HepG2 (cell line): ENCODE data around the gene TTLL4. TPM values are rescaled to one million over a fixed set of nuclear protein-coding genes. Genes with fewer than 3 reads are reported as not detected.

ENCODE experiments used
- ASH2L ChIP-seq: fragments of 300-600, 200-600 bp; sonication (generic); IDR thresholded peaks from 2 replicates; pipeline ENCODE4 v1.7.0; 2017; ENCODE audit warnings: low read depth, mild to moderate bottlenecking, moderate library complexity, mixed read lengths, low read length; ENCODE audit not compliant: insufficient read length
- DRAP1 ChIP-seq: IDR thresholded peaks from 2 replicates; pipeline ENCODE4 v1.6.1; 2016; ENCODE audit warnings: missing genetic modification reagents, missing compliant biosample characterization
- EP300 ChIP-seq, 3 experiments: sonication (generic) in 1 of 3; formaldehyde crosslinking in 1 of 3; IDR thresholded peaks; 2 replicates each; pipeline versions ENCODE4 v1.5.1 to v1.6.1; 2011 to 2020; ENCODE audit warnings: low read depth in 2 of 3, low read length in 2 of 3, borderline replicate concordance in 1 of 3, improper control_type of control experiment in 1 of 3, mild to moderate bottlenecking in 1 of 3, missing genetic modification reagents in 1 of 3, moderate library complexity in 1 of 3
- ESRRA ChIP-seq: sonication (generic); formaldehyde crosslinking; IDR thresholded peaks from 2 replicates; pipeline ENCODE4 v1.5.1; 2020; ENCODE audit warnings: mild to moderate bottlenecking, low read depth, missing genetic modification reagents
- KAT8 ChIP-seq: IDR thresholded peaks from 2 replicates; pipeline ENCODE4 v1.6.1; 2016; ENCODE audit warnings: missing genetic modification reagents, missing compliant biosample characterization
- MXD3 ChIP-seq: IDR thresholded peaks from 2 replicates; pipeline ENCODE4 v1.6.1; 2016; ENCODE audit warnings: mild to moderate bottlenecking, missing biosample characterization, missing genetic modification reagents
- MXI1 ChIP-seq: IDR thresholded peaks from 3 replicates; pipeline ENCODE4 v1.6.1; 2012; ENCODE audit warnings: low read depth, low read length, inconsistent platforms, borderline replicate concordance
- NFRKB ChIP-seq: fragments of 450-650 bp; IDR thresholded peaks from 2 replicates; pipeline ENCODE4 v1.6.1; 2017
- SOX13 ChIP-seq, 3 experiments: fragments of 450-650 bp in 1 of 3; sonication (generic) in 1 of 3; formaldehyde crosslinking in 1 of 3; IDR thresholded peaks in 2 of 3; conservative IDR thresholded peaks in 1 of 3; 2 replicates each; pipeline versions ENCODE4 v1.5.0 to v1.6.1; 2016 to 2020; ENCODE audit warnings: antibody characterized with exemption in 1 of 3, mild to moderate bottlenecking in 1 of 3, missing compliant biosample characterization in 1 of 3, missing genetic modification reagents in 1 of 3, moderate library complexity in 1 of 3
- STAT5B ChIP-seq: sonication (generic); formaldehyde crosslinking; IDR thresholded peaks from 2 replicates; pipeline ENCODE4 v1.4.0; 2020; ENCODE audit warnings: missing genetic modification reagents
- TAF1 ChIP-seq: sonication (generic); formaldehyde crosslinking; IDR thresholded peaks from 2 replicates; pipeline ENCODE4 v1.4.0; 2020; ENCODE audit warnings: missing genetic modification reagents
- U2AF1 ChIP-seq: fragments of 200-400 bp; formaldehyde crosslinking; optimal IDR thresholded peaks from 2 replicates; pipeline ENCODE3; 2017; ENCODE audit warnings: mild to moderate bottlenecking, low read depth, low read length
- YY1 ChIP-seq: IDR thresholded peaks from 2 replicates; pipeline ENCODE4 v1.6.1; 2011; ENCODE audit warnings: low read length, low read depth, moderate library complexity, mild to moderate bottlenecking; ENCODE audit not compliant: insufficient read depth, insufficient replicate concordance
- ZNF740 ChIP-seq: sonication (generic); formaldehyde crosslinking; IDR thresholded peaks from 2 replicates; pipeline ENCODE4 v1.4.0; 2020; ENCODE audit warnings: missing genetic modification reagents
- ZNF766 ChIP-seq: sonication (generic); formaldehyde crosslinking; IDR thresholded peaks from 2 replicates; pipeline ENCODE4 v1.5.0; 2020; ENCODE audit warnings: missing genetic modification reagents, borderline replicate concordance
- ZNF775 ChIP-seq: sonication (generic); formaldehyde crosslinking; IDR thresholded peaks from 2 replicates; pipeline ENCODE4 v1.4.0; 2020; ENCODE audit warnings: missing genetic modification reagents, mild to moderate bottlenecking, moderate library complexity, borderline replicate concordance
- ZNF792 ChIP-seq: IDR thresholded peaks from 2 replicates; pipeline ENCODE4 v1.6.1; 2016
- ZSCAN20 ChIP-seq: sonication (generic); formaldehyde crosslinking; IDR thresholded peaks from 2 replicates; pipeline ENCODE4 v1.4.0; 2020; ENCODE audit warnings: missing genetic modification reagents, mild to moderate bottlenecking, borderline replicate concordance
- polyA plus RNA-seq, 8 experiments: library from polyadenylated mRNA; depleted of rRNA in 3 of 8; stranded (reverse) in 7 of 8; unstranded in 1 of 8; fragments of >200 nt; fragmentation: Illumina TruSeq in 4 of 8; extraction: Trizol in 4 of 8; gene quantifications; 2 replicates each; pipeline versions ENCODE4 v1.2.1 to v1.2.3, GENCODE V29; 2011 to 2016; ENCODE audit warnings: low read depth in 4 of 8, missing spikeins in 1 of 8, mixed read lengths in 1 of 8; ENCODE audit not compliant: insufficient read depth in 1 of 8
- total RNA-seq, 5 experiments: library from RNA; depleted of rRNA; stranded (reverse); fragments of >200 nt; fragmentation: Illumina TruSeq; extraction: Trizol; gene quantifications; 2 replicates each; pipeline ENCODE4 v1.2.3, GENCODE V29; 2016; ENCODE audit warnings: low read depth in 1 of 5
- TF ChIP-seq, protein P1 (sequence below): sonication (generic); formaldehyde crosslinking; IDR thresholded peaks from 2 replicates; pipeline ENCODE4 v1.4.0; 2020; ENCODE audit warnings: missing genetic modification reagents
- TF ChIP-seq, protein P2 (sequence below): sonication (generic); formaldehyde crosslinking; IDR thresholded peaks from 2 replicates; pipeline ENCODE4 v1.5.1; 2020; ENCODE audit warnings: missing genetic modification reagents, mild to moderate bottlenecking, borderline replicate concordance
- TF ChIP-seq, protein P3 (sequence below): sonication (generic); formaldehyde crosslinking; IDR thresholded peaks from 2 replicates; pipeline ENCODE4 v1.5.0; 2020; ENCODE audit warnings: mild to moderate bottlenecking, missing genetic modification reagents, borderline replicate concordance

TTLL4 gene
- total and polyA plus RNA-seq, 2 of the 13 experiments (the other 11 are each of a cell fraction or from before 2014, with no cell fraction given) = 77.5 to 84.6 TPM

- TF ChIP-seq MXD3 (CRISPR knock-in tag) (no peak), SOX13 (IDR thresholded peaks at IDR 0.05) (peak; percentile 88), SOX13 (CRISPR knock-in tag; conservative IDR thresholded peaks at IDR 0.05 in 1 of 2, IDR thresholded peaks at IDR 0.05 in 1 of 2) (peak in 1 of 2 experiments; percentile 96; a peak in 2 of 4 replicates), ZNF792 (peak; percentile 53), ZNF766 (CRISPR knock-in tag) (no peak), ZNF775 (CRISPR knock-in tag) (no peak), ASH2L (peak; percentile 84), U2AF1 (peak; percentile 60), MXI1 (peak; percentile 66; the same call in 1 of the 3 replicates), NFRKB (no peak), ZSCAN20 (CRISPR knock-in tag) (no peak), YY1 (peak; percentile 28), TAF1 (CRISPR knock-in tag) (no peak), DRAP1 (CRISPR knock-in tag) (0 out of 2 replicates have a peak, but pooled peaks have one; percentile 25), STAT5B (no peak), KAT8 (CRISPR knock-in tag) (peak; percentile 51; the same call in 1 of the 2 replicates), ZNF740 (CRISPR knock-in tag) (0 out of 2 replicates have a peak, but pooled peaks have one; percentile 14), EP300 (IDR thresholded peaks at IDR 0.05; ENCODE audit: low read depth in 2 of 2, low read length in 2 of 2) (peak; percentile 25 to 82; a peak in 3 of 4 replicates), EP300 (CRISPR knock-in tag; IDR thresholded peaks at IDR 0.05; ENCODE audit: borderline replicate concordance) (peak; percentile 60; the same call in 1 of the 2 replicates), ESRRA (no peak)
- TF ChIP-seq, protein P1, sequence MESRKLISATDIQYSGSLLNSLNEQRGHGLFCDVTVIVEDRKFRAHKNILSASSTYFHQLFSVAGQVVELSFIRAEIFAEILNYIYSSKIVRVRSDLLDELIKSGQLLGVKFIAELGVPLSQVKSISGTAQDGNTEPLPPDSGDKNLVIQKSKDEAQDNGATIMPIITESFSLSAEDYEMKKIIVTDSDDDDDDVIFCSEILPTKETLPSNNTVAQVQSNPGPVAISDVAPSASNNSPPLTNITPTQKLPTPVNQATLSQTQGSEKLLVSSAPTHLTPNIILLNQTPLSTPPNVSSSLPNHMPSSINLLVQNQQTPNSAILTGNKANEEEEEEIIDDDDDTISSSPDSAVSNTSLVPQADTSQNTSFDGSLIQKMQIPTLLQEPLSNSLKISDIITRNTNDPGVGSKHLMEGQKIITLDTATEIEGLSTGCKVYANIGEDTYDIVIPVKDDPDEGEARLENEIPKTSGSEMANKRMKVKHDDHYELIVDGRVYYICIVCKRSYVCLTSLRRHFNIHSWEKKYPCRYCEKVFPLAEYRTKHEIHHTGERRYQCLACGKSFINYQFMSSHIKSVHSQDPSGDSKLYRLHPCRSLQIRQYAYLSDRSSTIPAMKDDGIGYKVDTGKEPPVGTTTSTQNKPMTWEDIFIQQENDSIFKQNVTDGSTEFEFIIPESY (CRISPR knock-in tag) = peak; percentile 25; the same call in 1 of the 2 replicates
- TF ChIP-seq, protein P2, sequence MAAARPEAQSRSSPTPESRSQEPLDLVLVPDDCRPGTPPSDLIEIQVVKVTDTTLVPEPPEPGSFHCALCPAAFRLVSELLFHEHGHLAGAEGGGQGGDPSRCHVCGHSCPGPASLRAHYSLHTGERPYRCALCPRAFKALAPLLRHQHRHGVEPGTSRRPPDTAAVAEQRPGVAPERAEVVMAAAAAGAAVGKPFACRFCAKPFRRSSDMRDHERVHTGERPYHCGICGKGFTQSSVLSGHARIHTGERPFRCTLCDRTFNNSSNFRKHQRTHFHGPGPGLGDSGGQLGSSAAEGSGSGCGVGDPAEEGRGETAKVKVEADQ (CRISPR knock-in tag) = no peak; the same call in 1 of the 2 replicates
- TF ChIP-seq, protein P3, sequence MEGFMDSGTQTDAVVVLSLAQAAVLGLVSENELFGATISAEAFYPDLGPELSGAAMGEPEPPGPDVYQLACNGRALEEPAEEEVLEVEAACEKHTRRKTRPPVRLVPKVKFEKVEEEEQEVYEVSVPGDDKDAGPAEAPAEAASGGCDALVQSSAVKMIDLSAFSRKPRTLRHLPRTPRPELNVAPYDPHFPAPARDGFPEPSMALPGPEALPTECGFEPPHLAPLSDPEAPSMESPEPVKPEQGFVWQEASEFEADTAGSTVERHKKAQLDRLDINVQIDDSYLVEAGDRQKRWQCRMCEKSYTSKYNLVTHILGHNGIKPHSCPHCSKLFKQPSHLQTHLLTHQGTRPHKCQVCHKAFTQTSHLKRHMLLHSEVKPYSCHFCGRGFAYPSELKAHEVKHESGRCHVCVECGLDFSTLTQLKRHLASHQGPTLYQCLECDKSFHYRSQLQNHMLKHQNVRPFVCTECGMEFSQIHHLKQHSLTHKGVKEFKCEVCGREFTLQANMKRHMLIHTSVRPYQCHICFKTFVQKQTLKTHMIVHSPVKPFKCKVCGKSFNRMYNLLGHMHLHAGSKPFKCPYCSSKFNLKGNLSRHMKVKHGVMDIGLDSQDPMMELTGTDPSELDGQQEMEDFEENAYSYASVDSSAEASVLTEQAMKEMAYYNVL = peak; percentile 79
Observed at GRCh38 chr2:218745559-218746469, 35.2 kb downstream of the TTLL4 start (continued).
